WTC11 (cell line): Measurements from ENCODE around the gene GDI1. TPM values are rescaled to one million over a fixed set of nuclear protein-coding genes. Genes with fewer than 3 reads are reported as not detected.

Source experiments
- CREB1 ChIP-seq: sonication (generic); formaldehyde crosslinking; IDR thresholded peaks from 2 replicates; pipeline ENCODE4 v1.8.0; 2023; ENCODE audit warnings: mild to moderate bottlenecking, missing genetic modification reagents
- ETV6 ChIP-seq: sonication (generic); formaldehyde crosslinking; IDR thresholded peaks from 2 replicates; pipeline ENCODE4 v1.8.1; 2022; ENCODE audit warnings: mild to moderate bottlenecking, missing genetic modification reagents
- FOXK1 ChIP-seq: sonication (generic); formaldehyde crosslinking; IDR thresholded peaks from 2 replicates; pipeline ENCODE4 v1.8.0; 2022; ENCODE audit warnings: mild to moderate bottlenecking, moderate library complexity, missing genetic modification reagents
- GTF2I ChIP-seq: fragments of 250-450 bp; sonication (Bioruptor Pico); conservative IDR thresholded peaks from 2 replicates; pipeline ENCODE4 v1.4.0; 2021; ENCODE audit warnings: mild to moderate bottlenecking
- JAZF1 ChIP-seq: fragments of 250-450 bp; sonication (Bioruptor Pico); IDR thresholded peaks from 2 replicates; pipeline ENCODE4 v1.9.0; 2021; ENCODE audit warnings: moderate library complexity, mild to moderate bottlenecking, inconsistent platforms
- RORB ChIP-seq: fragments of 250-450 bp; sonication (Bioruptor Pico); IDR thresholded peaks from 2 replicates; pipeline ENCODE4 v1.9.0; 2021; ENCODE audit warnings: mild to moderate bottlenecking
- SP1 ChIP-seq: sonication (generic); formaldehyde crosslinking; conservative IDR thresholded peaks from 2 replicates; pipeline ENCODE4 v1.8.1; 2022; ENCODE audit warnings: missing genetic modification reagents
- TCF7 ChIP-seq: sonication (generic); formaldehyde crosslinking; IDR thresholded peaks from 2 replicates; pipeline ENCODE4 v1.8.0; 2022; ENCODE audit warnings: mild to moderate bottlenecking, low read depth, missing genetic modification reagents, moderate library complexity
- ZNF232 ChIP-seq: sonication (generic); formaldehyde crosslinking; IDR thresholded peaks from 2 replicates; pipeline ENCODE4 v1.8.0; 2022; ENCODE audit warnings: mild to moderate bottlenecking, missing genetic modification reagents
- total RNA-seq: library from RNA; stranded (reverse); gene quantifications from 3 replicates; pipeline ENCODE4 v1.2.3, GENCODE V29; 2021
- TF ChIP-seq, protein P1 (sequence below): sonication (generic); formaldehyde crosslinking; IDR thresholded peaks from 2 replicates; pipeline ENCODE4 v1.8.0; 2023; ENCODE audit warnings: missing genetic modification reagents, mild to moderate bottlenecking, borderline replicate concordance
- TF ChIP-seq, protein P2 (sequence below): fragments of 250-450 bp; sonication (Bioruptor Pico); IDR thresholded peaks from 2 replicates; pipeline ENCODE4 v1.9.0; 2021; ENCODE audit warnings: moderate library complexity, mild to moderate bottlenecking, inconsistent platforms, borderline replicate concordance
- TF ChIP-seq, protein P3 (sequence below): sonication (generic); formaldehyde crosslinking; IDR thresholded peaks from 2 replicates; pipeline ENCODE4 v1.8.1; 2023; ENCODE audit warnings: mild to moderate bottlenecking, moderate library complexity, missing genetic modification reagents
- TF ChIP-seq, protein P4 (sequence below): fragments of 250-450 bp; sonication (Bioruptor Pico); IDR thresholded peaks from 2 replicates; pipeline ENCODE4 v1.9.0; 2021; ENCODE audit warnings: mild to moderate bottlenecking
- TF ChIP-seq, protein P5 (sequence below): sonication (generic); formaldehyde crosslinking; IDR thresholded peaks from 2 replicates; pipeline ENCODE4 v1.8.1; 2022; ENCODE audit warnings: mild to moderate bottlenecking, missing genetic modification reagents, moderate library complexity, borderline replicate concordance
- TF ChIP-seq, protein P6 (sequence below): sonication (generic); formaldehyde crosslinking; IDR thresholded peaks from 2 replicates; pipeline ENCODE4 v1.8.0; 2022; ENCODE audit warnings: mild to moderate bottlenecking, missing genetic modification reagents
- TF ChIP-seq, protein P7 (sequence below): sonication (generic); formaldehyde crosslinking; IDR thresholded peaks from 2 replicates; pipeline ENCODE4 v1.8.0; 2022; ENCODE audit warnings: mild to moderate bottlenecking, missing genetic modification reagents

GDI1 gene
- total RNA-seq, 1 experiment from 2014 or later: 108 TPM

DNA sequence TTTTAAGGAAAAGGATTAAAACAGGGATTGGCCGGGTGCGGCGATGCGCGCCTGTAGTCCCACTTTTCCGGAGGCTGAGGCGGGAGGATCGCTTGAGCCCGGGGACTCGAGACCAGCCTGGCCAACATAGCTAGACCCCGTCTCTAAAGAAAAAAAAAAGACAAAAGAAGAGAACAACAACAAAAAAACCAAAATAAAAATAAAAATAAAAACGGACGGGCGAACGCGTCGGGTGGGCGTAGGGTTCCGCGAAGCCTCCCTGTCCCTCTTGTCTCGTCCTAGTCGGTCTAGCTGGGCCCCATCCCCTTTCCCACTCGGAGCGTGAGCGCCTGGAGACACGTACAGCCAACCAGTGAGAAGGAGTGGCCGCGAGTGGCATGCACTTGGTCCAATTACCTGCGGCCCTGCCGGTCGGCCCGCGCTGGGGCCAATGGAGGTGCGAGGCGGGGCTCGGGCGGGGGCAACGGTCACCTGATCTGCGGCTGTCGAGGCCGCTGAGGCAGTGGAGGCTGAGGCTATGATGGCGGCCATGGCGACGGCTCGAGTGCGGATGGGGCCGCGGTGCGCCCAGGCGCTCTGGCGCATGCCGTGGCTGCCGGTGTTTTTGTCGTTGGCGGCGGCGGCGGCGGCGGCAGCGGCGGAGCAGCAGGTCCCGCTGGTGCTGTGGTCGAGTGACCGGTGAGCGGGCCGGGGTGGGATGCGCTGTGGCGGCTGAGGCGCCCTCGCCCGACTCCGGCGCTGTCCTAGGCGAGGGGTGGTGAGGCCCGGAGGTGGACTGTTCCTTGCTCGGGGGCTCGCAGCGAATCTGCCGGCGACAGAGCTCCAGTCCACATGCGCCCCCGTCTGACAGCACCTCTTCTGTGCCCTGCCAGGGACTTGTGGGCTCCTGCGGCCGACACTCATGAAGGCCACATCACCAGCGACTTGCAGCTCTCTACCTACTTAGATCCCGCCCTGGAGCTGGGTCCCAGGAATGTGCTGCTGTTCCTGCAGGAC, 8.5 kb upstream of the GDI1 start, which contains the start of gene ATP6AP1 (continued):
- TF ChIP-seq, protein P1, sequence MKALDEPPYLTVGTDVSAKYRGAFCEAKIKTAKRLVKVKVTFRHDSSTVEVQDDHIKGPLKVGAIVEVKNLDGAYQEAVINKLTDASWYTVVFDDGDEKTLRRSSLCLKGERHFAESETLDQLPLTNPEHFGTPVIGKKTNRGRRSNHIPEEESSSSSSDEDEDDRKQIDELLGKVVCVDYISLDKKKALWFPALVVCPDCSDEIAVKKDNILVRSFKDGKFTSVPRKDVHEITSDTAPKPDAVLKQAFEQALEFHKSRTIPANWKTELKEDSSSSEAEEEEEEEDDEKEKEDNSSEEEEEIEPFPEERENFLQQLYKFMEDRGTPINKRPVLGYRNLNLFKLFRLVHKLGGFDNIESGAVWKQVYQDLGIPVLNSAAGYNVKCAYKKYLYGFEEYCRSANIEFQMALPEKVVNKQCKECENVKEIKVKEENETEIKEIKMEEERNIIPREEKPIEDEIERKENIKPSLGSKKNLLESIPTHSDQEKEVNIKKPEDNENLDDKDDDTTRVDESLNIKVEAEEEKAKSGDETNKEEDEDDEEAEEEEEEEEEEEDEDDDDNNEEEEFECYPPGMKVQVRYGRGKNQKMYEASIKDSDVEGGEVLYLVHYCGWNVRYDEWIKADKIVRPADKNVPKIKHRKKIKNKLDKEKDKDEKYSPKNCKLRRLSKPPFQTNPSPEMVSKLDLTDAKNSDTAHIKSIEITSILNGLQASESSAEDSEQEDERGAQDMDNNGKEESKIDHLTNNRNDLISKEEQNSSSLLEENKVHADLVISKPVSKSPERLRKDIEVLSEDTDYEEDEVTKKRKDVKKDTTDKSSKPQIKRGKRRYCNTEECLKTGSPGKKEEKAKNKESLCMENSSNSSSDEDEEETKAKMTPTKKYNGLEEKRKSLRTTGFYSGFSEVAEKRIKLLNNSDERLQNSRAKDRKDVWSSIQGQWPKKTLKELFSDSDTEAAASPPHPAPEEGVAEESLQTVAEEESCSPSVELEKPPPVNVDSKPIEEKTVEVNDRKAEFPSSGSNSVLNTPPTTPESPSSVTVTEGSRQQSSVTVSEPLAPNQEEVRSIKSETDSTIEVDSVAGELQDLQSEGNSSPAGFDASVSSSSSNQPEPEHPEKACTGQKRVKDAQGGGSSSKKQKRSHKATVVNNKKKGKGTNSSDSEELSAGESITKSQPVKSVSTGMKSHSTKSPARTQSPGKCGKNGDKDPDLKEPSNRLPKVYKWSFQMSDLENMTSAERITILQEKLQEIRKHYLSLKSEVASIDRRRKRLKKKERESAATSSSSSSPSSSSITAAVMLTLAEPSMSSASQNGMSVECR (CRISPR knock-in tag): peak; percentile 63; the same call in 1 of the 2 replicates
- TF ChIP-seq, protein P2, sequence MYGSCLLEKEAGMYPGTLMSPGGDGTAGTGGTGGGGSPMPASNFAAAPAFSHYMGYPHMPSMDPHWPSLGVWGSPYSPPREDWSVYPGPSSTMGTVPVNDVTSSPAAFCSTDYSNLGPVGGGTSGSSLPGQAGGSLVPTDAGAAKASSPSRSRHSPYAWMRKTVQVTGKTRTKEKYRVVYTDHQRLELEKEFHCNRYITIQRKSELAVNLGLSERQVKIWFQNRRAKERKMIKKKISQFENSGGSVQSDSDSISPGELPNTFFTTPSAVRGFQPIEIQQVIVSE (CRISPR knock-in tag): no peak
- TF ChIP-seq GTF2I (CRISPR knock-in tag): 0 out of 2 replicates have a peak, but pooled peaks have one; percentile 45
- TF ChIP-seq ETV6 (CRISPR knock-in tag): no peak
- TF ChIP-seq, protein P3, sequence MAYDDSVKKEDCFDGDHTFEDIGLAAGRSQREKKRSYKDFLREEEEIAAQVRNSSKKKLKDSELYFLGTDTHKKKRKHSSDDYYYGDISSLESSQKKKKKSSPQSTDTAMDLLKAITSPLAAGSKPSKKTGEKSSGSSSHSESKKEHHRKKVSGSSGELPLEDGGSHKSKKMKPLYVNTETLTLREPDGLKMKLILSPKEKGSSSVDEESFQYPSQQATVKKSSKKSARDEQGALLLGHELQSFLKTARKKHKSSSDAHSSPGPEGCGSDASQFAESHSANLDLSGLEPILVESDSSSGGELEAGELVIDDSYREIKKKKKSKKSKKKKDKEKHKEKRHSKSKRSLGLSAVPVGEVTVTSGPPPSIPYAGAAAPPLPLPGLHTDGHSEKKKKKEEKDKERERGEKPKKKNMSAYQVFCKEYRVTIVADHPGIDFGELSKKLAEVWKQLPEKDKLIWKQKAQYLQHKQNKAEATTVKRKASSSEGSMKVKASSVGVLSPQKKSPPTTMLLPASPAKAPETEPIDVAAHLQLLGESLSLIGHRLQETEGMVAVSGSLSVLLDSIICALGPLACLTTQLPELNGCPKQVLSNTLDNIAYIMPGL (CRISPR knock-in tag): peak; percentile 50; the same call in 1 of the 2 replicates
- TF ChIP-seq FOXK1 (CRISPR knock-in tag): no peak
- no peak for TF ChIP-seq ZNF232 (CRISPR knock-in tag)
- TF ChIP-seq RORB (CRISPR knock-in tag): no peak
- TF ChIP-seq, protein P4, sequence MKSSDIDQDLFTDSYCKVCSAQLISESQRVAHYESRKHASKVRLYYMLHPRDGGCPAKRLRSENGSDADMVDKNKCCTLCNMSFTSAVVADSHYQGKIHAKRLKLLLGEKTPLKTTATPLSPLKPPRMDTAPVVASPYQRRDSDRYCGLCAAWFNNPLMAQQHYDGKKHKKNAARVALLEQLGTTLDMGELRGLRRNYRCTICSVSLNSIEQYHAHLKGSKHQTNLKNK (CRISPR knock-in tag): no peak
- TF ChIP-seq, protein P5, sequence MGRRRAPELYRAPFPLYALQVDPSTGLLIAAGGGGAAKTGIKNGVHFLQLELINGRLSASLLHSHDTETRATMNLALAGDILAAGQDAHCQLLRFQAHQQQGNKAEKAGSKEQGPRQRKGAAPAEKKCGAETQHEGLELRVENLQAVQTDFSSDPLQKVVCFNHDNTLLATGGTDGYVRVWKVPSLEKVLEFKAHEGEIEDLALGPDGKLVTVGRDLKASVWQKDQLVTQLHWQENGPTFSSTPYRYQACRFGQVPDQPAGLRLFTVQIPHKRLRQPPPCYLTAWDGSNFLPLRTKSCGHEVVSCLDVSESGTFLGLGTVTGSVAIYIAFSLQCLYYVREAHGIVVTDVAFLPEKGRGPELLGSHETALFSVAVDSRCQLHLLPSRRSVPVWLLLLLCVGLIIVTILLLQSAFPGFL (CRISPR knock-in tag): no peak
- peak; percentile 77 for TF ChIP-seq SP1 (CRISPR knock-in tag)
- TF ChIP-seq, protein P6, sequence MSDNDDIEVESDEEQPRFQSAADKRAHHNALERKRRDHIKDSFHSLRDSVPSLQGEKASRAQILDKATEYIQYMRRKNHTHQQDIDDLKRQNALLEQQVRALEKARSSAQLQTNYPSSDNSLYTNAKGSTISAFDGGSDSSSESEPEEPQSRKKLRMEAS (CRISPR knock-in tag): peak; percentile 58; the same call in 1 of the 2 replicates
- no peak for TF ChIP-seq CREB1 (CRISPR knock-in tag)
- no peak for TF ChIP-seq TCF7
- no peak for TF ChIP-seq JAZF1 (CRISPR knock-in tag)
- TF ChIP-seq, protein P7, sequence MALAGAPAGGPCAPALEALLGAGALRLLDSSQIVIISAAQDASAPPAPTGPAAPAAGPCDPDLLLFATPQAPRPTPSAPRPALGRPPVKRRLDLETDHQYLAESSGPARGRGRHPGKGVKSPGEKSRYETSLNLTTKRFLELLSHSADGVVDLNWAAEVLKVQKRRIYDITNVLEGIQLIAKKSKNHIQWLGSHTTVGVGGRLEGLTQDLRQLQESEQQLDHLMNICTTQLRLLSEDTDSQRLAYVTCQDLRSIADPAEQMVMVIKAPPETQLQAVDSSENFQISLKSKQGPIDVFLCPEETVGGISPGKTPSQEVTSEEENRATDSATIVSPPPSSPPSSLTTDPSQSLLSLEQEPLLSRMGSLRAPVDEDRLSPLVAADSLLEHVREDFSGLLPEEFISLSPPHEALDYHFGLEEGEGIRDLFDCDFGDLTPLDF (CRISPR knock-in tag): no peak
